ENCODE data around the gene CADPS2.
"Not testable (repeated sequence)": the region's sequence is repeated elsewhere in the genome, so short reads cannot be mapped to it uniquely, and the experiment has no call there.

CADPS2 gene

DNA sequence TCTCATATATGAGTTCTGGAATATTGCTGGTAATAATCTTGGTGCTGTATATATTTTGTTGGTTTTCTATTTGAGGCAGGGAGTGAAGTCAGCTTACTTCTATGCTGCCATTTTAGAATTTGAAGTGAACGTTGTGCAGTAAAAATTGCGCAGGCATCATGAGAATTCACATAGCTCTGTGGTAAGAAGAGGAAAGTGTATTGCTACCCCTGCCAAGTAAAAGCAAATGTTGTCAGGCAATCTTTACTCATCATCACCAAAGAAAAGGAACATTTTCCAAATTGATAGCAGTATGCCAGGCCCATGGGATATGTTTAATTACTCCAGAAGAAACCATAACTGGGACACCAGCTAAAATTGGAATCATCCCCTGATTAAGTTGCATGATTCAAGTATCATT, 595.1 kb downstream of the CADPS2 start:
- DNase-seq (ENCODE audit: extremely low read depth, low read depth) = no peak
- TF ChIP-seq CTCF (IDR thresholded peaks at IDR 0.05; ENCODE audit: low read depth, low read length, missing control alignments) = no peak
- no peak overlapping the region for H3K4me3 ChIP-seq (replicated peaks; ENCODE audit: low read depth, low read length)

GRCh38 chr7:122290476-122290875, 595.8 kb downstream of the CADPS2 start:
- no peak for TF ChIP-seq CTCF (IDR thresholded peaks at IDR 0.05; ENCODE audit: low read depth, low read length, missing control alignments)
- no peak overlapping the region for H3K4me3 ChIP-seq (replicated peaks; ENCODE audit: low read depth, low read length)
- no peak for DNase-seq (ENCODE audit: extremely low read depth, low read depth)

GRCh38 chr7:122289426-122289825, 596.8 kb downstream of the CADPS2 start:
- no peak for TF ChIP-seq CTCF (IDR thresholded peaks at IDR 0.05; ENCODE audit: low read depth, low read length, missing control alignments)
- no peak overlapping the region for H3K4me3 ChIP-seq (replicated peaks; ENCODE audit: low read depth, low read length)
- no peak for DNase-seq (ENCODE audit: extremely low read depth, low read depth)

- DNase-seq (ENCODE audit: extremely low read depth, low read depth); H3K4me3 ChIP-seq (replicated peaks; ENCODE audit: low read depth, low read length): not testable (repeated sequence)
Observed at GRCh38 chr7:122284608-122285007, 601.7 kb downstream of the CADPS2 start.

DNA sequence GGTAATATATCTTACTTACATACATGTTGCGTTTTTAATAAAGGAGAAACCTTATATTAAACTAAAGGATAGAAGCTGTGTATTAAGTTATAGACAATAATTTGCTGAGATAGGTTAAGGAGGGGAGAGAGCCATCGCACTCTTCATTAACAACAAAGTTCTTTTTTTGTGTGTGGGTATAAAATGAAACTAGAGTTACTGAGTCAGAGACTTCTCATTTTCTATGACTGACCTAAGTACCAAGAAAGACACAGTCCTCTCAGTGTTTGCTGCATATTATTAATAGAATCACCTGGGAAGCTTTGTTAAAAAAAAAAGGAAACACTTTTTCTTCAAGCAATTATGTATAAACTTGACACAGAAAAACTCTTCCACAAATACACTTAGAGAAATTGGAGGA, 613.1 kb downstream of the CADPS2 start:
- TF ChIP-seq CTCF (IDR thresholded peaks at IDR 0.05; ENCODE audit: low read depth, low read length, missing control alignments) = no peak
- no peak overlapping the region for H3K4me3 ChIP-seq (replicated peaks; ENCODE audit: low read depth, low read length)
- DNase-seq (ENCODE audit: extremely low read depth, low read depth) = no peak

DNA sequence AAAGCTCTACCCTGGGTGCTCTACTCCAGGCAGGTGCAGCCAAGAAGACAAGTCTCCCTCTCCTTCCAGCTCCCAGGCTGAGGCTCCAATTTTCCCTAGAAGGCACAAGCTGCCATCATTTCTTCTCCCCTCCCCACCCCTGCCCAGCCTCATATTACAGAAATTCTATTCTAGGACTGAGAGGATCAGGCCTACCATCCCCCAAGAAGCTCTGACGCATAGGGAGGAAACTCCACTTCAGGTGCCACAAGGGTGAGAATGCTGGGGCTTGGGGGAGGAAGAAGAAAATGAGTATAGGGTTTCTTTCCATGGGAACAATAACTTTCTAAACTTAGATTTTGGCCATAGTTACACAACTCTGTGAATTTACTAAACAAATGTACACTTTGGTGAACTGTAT, 617.0 kb downstream of the CADPS2 start:
- no peak for DNase-seq (ENCODE audit: extremely low read depth, low read depth)
- H3K4me3 ChIP-seq (replicated peaks; ENCODE audit: low read depth, low read length) = no peak overlapping the region
- TF ChIP-seq CTCF (IDR thresholded peaks at IDR 0.05; ENCODE audit: low read depth, low read length, missing control alignments) = no peak
